Left cardiac atrium (tissue), 4 donors: Measurements from ENCODE around the gene PARP8. TPM values are rescaled to one million over a fixed set of nuclear protein-coding genes. Genes with fewer than 3 reads are reported as not detected.

Experiments
- ATAC-seq, 2 donors: fragments of 200-7000 bp; cut with Tn5 transposase; one replicate each; pipeline ENCODE4 v1.9.1; 2020; ENCODE audit warnings: mild to moderate bottlenecking in 2 of 2, moderate library complexity in 2 of 2
- DNase-seq: peaks from one replicate; pipeline ENCODE4 v3.0.0-alpha.2; 2020
- intact Hi-C, 2 donors: fragments of 100-400 bp; cut with DNase I; formaldehyde crosslinking; loops; one replicate each; pipeline versions ENCODE4 v1.14.1 to v1.15.1; 2022 to 2023
- total RNA-seq, 2 donors: library from RNA; stranded (reverse); fragmentation: NEBNext Ultra II Directional; extraction: Animal tissue kit (Norgen Biotek cat#: 25700); gene quantifications; one replicate each; pipeline ENCODE4 v1.2.1, GENCODE V29; 2021
- donor health status: DM: no; HTN: yes; CAD: no.
- donor health status: DM: no; HTN: yes; CAD: no; lungs with severe emphysema.
- donor health status: DM: yes; HTN: yes; CAD: no.
- donor health status: Dilated cardiomyopathy.

PARP8 gene
- total RNA-seq, 2 donors from 2014 or later, result 11.2 to 13.5 TPM

- intact Hi-C loops, result no loop called here
- ATAC-seq (no peak), DNase-seq (no peak)
These were observed 53.7 kb downstream of the PARP8 start for GRCh38 chr5:50720061-50720710.

GRCh38 chr5:50722223-50722622 is 55.8 kb downstream of the PARP8 start:
- ATAC-seq (no peak), DNase-seq (no peak)
- intact Hi-C loops, result no loop called here

GRCh38 chr5:50724262-50724661 is 57.8 kb downstream of the PARP8 start:
- no peak for ATAC-seq
- DNase-seq, result no peak
- intact Hi-C loops, result no loop called here

- intact Hi-C loops, result no loop called here
- DNase-seq (no peak), ATAC-seq (no peak)
These were observed 59.5 kb downstream of the PARP8 start for GRCh38 chr5:50725800-50726474.

- ATAC-seq, result no peak
- intact Hi-C loops, result no loop called here
- DNase-seq, result no peak
These were observed 60.2 kb downstream of the PARP8 start for GRCh38 chr5:50726475-50727148.

- DNase-seq (peak; percentile 39), ATAC-seq (peak in 1 of 2 donors; percentile 88)
- intact Hi-C loops, result no loop called here
These were observed 60.7 kb downstream of the PARP8 start for GRCh38 chr5:50727149-50727496.

GRCh38 chr5:50727845-50728244 is 61.4 kb downstream of the PARP8 start:
- ATAC-seq (no peak), DNase-seq (no peak)
- intact Hi-C loops, result no loop called here

- ATAC-seq, result no peak
- intact Hi-C loops, result no loop called here
- DNase-seq, result no peak
These were observed 63.9 kb downstream of the PARP8 start for GRCh38 chr5:50730336-50730735.

- intact Hi-C loops, result no loop called here
- DNase-seq (no peak), ATAC-seq (no peak)
These were observed 64.4 kb downstream of the PARP8 start for GRCh38 chr5:50730841-50731240.

- intact Hi-C loops, result no loop called here
- no peak for ATAC-seq
- no peak for DNase-seq
These were observed 67.3 kb downstream of the PARP8 start for GRCh38 chr5:50733741-50734140.

- intact Hi-C loops, result no loop called here
- ATAC-seq, result no peak
- DNase-seq, result no peak
These were observed 72.4 kb downstream of the PARP8 start for GRCh38 chr5:50738864-50739263.

GRCh38 chr5:50740832-50741231 is 74.4 kb downstream of the PARP8 start:
- no peak for DNase-seq
- intact Hi-C loops, result no loop called here
- ATAC-seq, result no peak

GRCh38 chr5:50744776-50745175 is 78.3 kb downstream of the PARP8 start:
- ATAC-seq, result peak in 1 of 2 donors; percentile 31
- intact Hi-C loops, result no loop called here
- no peak for DNase-seq

GRCh38 chr5:50745221-50745910 is 78.9 kb downstream of the PARP8 start:
- ATAC-seq, result peak in 1 of 2 donors; percentile 29
- intact Hi-C loops, result no loop called here
- no peak for DNase-seq

GRCh38 chr5:50749181-50749580 is 82.7 kb downstream of the PARP8 start:
- no peak for DNase-seq

GRCh38 chr5:50749873-50750272 is 83.4 kb downstream of the PARP8 start:
- ATAC-seq (no peak), DNase-seq (no peak)
- intact Hi-C loops, result no loop called here

More at GRCh38 chr5:50749181-50749580, 82.7 kb downstream of the PARP8 start:
- no peak for ATAC-seq
- intact Hi-C loops, result no loop called here

GRCh38 chr5:50751064-50751657 is 84.7 kb downstream of the PARP8 start:
- peak; percentile 64 to 77 for ATAC-seq
- DNase-seq, result no peak
- intact Hi-C loops, result no loop called here

- intact Hi-C loops, result no loop called here
- ATAC-seq, result no peak
- DNase-seq, result no peak
These were observed 86.4 kb downstream of the PARP8 start for GRCh38 chr5:50752800-50753199.

- intact Hi-C loops, result no loop called here
- no peak for ATAC-seq
- DNase-seq, result no peak
These were observed 93.3 kb downstream of the PARP8 start for GRCh38 chr5:50759526-50760270.
